Glutamatergic neuron (in vitro differentiated cells): ENCODE measurements around the gene NWD2. TPM values are rescaled to one million over a fixed set of nuclear protein-coding genes. Genes with fewer than 3 reads are reported as not detected.

Experiments used
- DNase-seq: peaks from one replicate; pipeline ENCODE4 v3.0.0; 2022
- H3K27ac Mint-ChIP-seq: one replicate; pipeline ENCODE4 v1.8.0; 2020; ENCODE audit warnings: mild to moderate bottlenecking, mixed read lengths, inconsistent platforms; ENCODE audit not compliant: unreplicated experiment
- H3K27me3 Mint-ChIP-seq: one replicate; pipeline ENCODE4 v1.8.0; 2020; ENCODE audit warnings: mild to moderate bottlenecking, moderate library complexity, mixed read lengths, inconsistent platforms; ENCODE audit not compliant: unreplicated experiment
- H3K36me3 Mint-ChIP-seq: one replicate; pipeline ENCODE4 v1.8.0; 2020; ENCODE audit warnings: mild to moderate bottlenecking, mixed read lengths, inconsistent platforms; ENCODE audit not compliant: unreplicated experiment
- H3K4me1 Mint-ChIP-seq: one replicate; pipeline ENCODE4 v1.8.0; 2020; ENCODE audit warnings: mild to moderate bottlenecking, low read depth, mixed read lengths, inconsistent platforms; ENCODE audit not compliant: unreplicated experiment
- H3K4me3 Mint-ChIP-seq: one replicate; pipeline ENCODE4 v1.8.0; 2020; ENCODE audit warnings: mild to moderate bottlenecking, mixed read lengths, inconsistent platforms; ENCODE audit not compliant: unreplicated experiment
- H3K9me3 Mint-ChIP-seq: one replicate; pipeline ENCODE4 v1.8.0; 2020; ENCODE audit warnings: mild to moderate bottlenecking, moderate library complexity, mixed read lengths, inconsistent platforms; ENCODE audit not compliant: unreplicated experiment
- total RNA-seq: library from RNA; stranded (reverse); fragmentation: NEBNext Ultra II Directional; extraction: Animal tissue kit (Norgen Biotek cat#: 25700); gene quantifications from one replicate; pipeline ENCODE4 v1.2.1, GENCODE V29; 2021; ENCODE audit not compliant: unreplicated experiment
- TF ChIP-seq, protein P1 (sequence below): fragments of 200-600 bp; sonication (generic); IDR thresholded peaks from one replicate; pipeline ENCODE4 v1.5.0; 2021; ENCODE audit not compliant: partially characterized antibody, unreplicated experiment

NWD2 gene
- total RNA-seq, 1 donor from 2014 or later: 0.17 TPM

DNA sequence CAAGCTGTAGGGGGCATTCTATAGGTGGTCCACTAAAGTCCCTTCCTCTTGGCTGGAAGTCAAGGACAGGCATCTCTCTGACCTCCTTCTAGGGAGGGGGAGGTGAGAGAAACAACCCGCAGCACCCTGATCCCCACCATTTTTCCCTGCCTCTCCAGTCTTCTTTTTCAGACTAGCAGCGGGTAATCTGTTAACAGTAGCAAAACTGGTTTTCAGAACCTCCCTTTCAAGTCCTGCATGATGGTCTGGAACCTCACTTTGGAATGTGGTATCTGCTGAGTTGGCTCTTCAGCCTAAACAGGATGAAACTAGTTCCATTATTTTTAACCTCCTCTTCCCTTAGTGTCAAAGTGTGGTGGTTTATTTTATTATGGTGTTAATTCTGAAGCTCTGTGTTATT is 196.0 kb downstream of the NWD2 start:
- Mint-ChIP-seq H3K4me3 (no peak overlapping the region), H3K27me3 (no peaks in the 10 kb centered on the region), H3K36me3 (no peaks in the 10 kb centered on the region), H3K27ac (no peak overlapping the region), H3K9me3 (no peaks in the 10 kb centered on the region), H3K4me1 (no peaks in the 10 kb centered on the region)
- no peak for DNase-seq
- TF ChIP-seq, protein P1, sequence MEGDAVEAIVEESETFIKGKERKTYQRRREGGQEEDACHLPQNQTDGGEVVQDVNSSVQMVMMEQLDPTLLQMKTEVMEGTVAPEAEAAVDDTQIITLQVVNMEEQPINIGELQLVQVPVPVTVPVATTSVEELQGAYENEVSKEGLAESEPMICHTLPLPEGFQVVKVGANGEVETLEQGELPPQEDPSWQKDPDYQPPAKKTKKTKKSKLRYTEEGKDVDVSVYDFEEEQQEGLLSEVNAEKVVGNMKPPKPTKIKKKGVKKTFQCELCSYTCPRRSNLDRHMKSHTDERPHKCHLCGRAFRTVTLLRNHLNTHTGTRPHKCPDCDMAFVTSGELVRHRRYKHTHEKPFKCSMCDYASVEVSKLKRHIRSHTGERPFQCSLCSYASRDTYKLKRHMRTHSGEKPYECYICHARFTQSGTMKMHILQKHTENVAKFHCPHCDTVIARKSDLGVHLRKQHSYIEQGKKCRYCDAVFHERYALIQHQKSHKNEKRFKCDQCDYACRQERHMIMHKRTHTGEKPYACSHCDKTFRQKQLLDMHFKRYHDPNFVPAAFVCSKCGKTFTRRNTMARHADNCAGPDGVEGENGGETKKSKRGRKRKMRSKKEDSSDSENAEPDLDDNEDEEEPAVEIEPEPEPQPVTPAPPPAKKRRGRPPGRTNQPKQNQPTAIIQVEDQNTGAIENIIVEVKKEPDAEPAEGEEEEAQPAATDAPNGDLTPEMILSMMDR: no peak

DNA sequence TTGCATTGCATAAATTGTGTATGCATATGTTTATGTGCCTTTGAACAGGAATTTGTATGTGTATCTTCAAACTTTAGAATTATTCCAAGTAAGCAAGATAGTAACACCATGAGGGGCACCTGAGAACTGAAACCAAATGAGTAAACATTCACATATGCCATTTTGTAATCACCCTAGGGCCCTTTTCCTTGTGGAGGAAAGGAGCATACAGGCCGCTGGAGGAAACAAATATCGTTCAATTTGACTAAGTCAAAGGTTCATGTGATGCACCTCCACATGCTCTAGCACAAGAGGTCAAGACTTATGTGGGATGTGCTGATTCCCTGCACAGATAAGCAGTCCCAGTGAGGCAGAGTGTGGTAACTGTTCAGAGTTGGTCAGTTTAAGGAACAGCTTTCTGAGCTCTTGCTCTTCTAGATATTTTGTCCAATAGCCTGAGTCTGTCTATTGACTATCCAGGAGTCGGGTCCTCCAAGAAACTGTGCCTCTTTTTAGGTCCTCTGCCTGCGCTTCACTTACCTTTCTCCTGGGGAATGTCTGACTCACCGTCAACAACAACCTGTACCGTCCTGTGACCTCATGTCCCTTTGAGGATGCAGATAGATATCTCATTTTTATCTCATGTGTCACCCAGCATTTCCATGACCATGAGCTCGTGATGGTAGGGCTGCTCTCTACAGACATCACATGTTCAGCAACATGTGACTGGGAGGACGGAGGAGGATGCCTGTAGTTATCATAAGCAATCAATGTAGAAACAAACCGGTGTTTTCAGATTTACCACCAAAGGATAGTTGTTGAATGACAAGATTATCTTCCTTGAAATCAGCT is 196.9 kb downstream of the NWD2 start:
- H3K9me3 Mint-ChIP-seq: no peaks in the 10 kb centered on the region
- H3K4me1 Mint-ChIP-seq: no peaks in the 10 kb centered on the region
- DNase-seq: no peak
- no peak overlapping the region for H3K27ac Mint-ChIP-seq
- H3K27me3 Mint-ChIP-seq: no peaks in the 10 kb centered on the region
- no peak overlapping the region for H3K4me3 Mint-ChIP-seq
- H3K36me3 Mint-ChIP-seq: no peaks in the 10 kb centered on the region
- TF ChIP-seq, protein P1: no peak

DNA sequence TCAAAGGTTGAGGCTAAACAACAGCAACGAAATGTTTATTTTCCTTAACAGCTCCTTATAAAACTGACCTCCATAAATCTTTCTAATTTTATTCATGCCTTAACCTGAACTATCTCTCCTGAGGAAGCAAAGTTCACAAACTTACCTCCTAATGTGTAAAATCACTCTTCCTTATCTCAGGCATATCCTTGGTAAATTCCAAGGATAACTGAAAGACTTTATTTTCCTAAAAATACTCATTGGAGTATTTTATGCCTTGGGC is 197.4 kb downstream of the NWD2 start:
- Mint-ChIP-seq H3K27ac (no peak overlapping the region), H3K27me3 (no peaks in the 10 kb centered on the region), H3K9me3 (no peaks in the 10 kb centered on the region), H3K36me3 (no peaks in the 10 kb centered on the region), H3K4me1 (no peaks in the 10 kb centered on the region), H3K4me3 (no peak overlapping the region)
- DNase-seq: no peak
- TF ChIP-seq, protein P1: no peak

DNA sequence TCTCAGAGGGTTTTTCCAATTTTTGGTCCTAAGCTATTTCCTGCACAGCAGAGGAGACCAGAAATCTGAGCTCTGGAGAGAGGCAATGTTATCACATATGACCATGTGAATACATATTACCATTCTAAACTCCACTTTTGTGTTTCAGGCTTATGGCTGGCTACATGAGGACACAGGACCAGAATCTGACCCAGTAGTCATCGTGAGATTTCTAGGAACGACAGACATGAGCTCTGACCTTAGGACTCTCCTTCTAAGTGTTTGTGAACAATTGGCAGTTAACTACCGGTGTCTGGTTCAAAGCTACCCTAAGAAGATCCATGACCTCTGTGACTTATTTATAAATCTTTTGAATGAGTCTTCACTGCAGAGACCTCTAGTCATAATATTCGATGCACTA is 198.6 kb downstream of the NWD2 start:
- Mint-ChIP-seq H3K36me3 (no peaks in the 10 kb centered on the region), H3K9me3 (no peaks in the 10 kb centered on the region), H3K4me1 (no peaks in the 10 kb centered on the region), H3K27ac (no peak overlapping the region), H3K27me3 (no peaks in the 10 kb centered on the region), H3K4me3 (no peak overlapping the region)
- DNase-seq: no peak
- TF ChIP-seq, protein P1: no peak

DNA sequence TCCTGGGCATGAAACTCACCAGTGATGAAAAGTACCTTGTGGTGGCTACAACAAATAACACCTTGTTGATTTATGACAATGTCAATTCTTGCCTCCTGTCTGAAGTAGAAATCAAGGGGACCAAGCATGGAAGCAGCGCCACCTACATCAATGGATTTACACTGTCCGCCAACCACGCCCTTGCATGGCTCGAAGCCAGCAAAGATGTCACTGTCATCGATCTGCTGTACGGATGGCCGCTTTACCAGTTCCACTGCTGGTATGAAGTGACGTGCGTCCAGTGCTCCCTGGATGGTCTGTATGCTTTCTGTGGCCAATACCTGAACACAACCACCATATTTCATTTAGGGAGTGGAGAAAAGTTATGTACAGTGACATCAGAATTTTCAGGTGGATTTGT is 200.5 kb downstream of the NWD2 start:
- Mint-ChIP-seq H3K27me3 (no peaks in the 10 kb centered on the region), H3K27ac (no peak overlapping the region), H3K4me3 (no peak overlapping the region), H3K36me3 (no peaks in the 10 kb centered on the region), H3K4me1 (no peaks in the 10 kb centered on the region), H3K9me3 (no peaks in the 10 kb centered on the region)
- no peak for DNase-seq
- TF ChIP-seq, protein P1: no peak
